Panc1 (cell line): ENCODE measurements around the gene CA9.

ENCODE experiments used
- POLR2AphosphoS5 ChIP-seq: IDR thresholded peaks from 2 replicates; pipeline ENCODE4 v1.6.1; 2012; ENCODE audit warnings: mild to moderate bottlenecking, low read depth, low read length, moderate library complexity
- TF ChIP-seq, protein P1 (sequence below): fragments of 450-650 bp; IDR thresholded peaks from 2 replicates; pipeline ENCODE4 v1.5.1; 2017; ENCODE audit warnings: mild to moderate bottlenecking
- TF ChIP-seq, protein P2 (sequence below), 2 experiments: IDR thresholded peaks; 2 replicates each; pipeline ENCODE4 v1.6.1; 2011 to 2012; ENCODE audit warnings: low read depth in 2 of 2, control low read depth in 1 of 2, low read length in 1 of 2, mild to moderate bottlenecking in 1 of 2, moderate library complexity in 1 of 2; ENCODE audit not compliant: insufficient read depth in 1 of 2

DNA sequence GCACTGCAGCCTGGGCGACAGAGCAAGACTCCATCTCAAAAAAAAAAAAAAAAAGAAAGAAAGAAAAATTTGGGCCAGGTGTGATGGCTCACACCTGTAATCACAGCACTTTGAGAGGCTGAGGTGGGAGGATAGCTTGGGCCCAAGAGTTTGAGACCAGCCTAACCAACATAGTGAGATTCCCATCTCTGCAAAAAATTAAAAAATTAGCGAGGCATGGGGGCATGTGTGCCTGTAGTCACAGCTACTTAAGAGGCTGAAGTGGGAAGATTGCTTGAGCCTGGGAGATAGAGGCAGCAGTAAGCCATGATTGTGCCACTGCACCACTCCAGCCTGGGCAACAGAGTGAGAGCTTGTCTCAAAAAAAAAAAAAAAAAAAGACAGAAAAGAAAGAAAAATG is 20.1 kb upstream of the CA9 start:
- TF ChIP-seq, protein P1, sequence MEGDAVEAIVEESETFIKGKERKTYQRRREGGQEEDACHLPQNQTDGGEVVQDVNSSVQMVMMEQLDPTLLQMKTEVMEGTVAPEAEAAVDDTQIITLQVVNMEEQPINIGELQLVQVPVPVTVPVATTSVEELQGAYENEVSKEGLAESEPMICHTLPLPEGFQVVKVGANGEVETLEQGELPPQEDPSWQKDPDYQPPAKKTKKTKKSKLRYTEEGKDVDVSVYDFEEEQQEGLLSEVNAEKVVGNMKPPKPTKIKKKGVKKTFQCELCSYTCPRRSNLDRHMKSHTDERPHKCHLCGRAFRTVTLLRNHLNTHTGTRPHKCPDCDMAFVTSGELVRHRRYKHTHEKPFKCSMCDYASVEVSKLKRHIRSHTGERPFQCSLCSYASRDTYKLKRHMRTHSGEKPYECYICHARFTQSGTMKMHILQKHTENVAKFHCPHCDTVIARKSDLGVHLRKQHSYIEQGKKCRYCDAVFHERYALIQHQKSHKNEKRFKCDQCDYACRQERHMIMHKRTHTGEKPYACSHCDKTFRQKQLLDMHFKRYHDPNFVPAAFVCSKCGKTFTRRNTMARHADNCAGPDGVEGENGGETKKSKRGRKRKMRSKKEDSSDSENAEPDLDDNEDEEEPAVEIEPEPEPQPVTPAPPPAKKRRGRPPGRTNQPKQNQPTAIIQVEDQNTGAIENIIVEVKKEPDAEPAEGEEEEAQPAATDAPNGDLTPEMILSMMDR = no peak
- no peak for TF ChIP-seq POLR2AphosphoS5
- TF ChIP-seq, protein P2, sequence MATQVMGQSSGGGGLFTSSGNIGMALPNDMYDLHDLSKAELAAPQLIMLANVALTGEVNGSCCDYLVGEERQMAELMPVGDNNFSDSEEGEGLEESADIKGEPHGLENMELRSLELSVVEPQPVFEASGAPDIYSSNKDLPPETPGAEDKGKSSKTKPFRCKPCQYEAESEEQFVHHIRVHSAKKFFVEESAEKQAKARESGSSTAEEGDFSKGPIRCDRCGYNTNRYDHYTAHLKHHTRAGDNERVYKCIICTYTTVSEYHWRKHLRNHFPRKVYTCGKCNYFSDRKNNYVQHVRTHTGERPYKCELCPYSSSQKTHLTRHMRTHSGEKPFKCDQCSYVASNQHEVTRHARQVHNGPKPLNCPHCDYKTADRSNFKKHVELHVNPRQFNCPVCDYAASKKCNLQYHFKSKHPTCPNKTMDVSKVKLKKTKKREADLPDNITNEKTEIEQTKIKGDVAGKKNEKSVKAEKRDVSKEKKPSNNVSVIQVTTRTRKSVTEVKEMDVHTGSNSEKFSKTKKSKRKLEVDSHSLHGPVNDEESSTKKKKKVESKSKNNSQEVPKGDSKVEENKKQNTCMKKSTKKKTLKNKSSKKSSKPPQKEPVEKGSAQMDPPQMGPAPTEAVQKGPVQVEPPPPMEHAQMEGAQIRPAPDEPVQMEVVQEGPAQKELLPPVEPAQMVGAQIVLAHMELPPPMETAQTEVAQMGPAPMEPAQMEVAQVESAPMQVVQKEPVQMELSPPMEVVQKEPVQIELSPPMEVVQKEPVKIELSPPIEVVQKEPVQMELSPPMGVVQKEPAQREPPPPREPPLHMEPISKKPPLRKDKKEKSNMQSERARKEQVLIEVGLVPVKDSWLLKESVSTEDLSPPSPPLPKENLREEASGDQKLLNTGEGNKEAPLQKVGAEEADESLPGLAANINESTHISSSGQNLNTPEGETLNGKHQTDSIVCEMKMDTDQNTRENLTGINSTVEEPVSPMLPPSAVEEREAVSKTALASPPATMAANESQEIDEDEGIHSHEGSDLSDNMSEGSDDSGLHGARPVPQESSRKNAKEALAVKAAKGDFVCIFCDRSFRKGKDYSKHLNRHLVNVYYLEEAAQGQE (IDR thresholded peaks at IDR 0.05; ENCODE audit: insufficient read depth in 1 of 2, low read depth in 2 of 2, low read length in 1 of 2) = no peak
